ENCODE results near the gene CDV3.

GRCh38 chr3:133593243-133593642 is 19.8 kb downstream of the CDV3 start:
- TF ChIP-seq, protein P1, sequence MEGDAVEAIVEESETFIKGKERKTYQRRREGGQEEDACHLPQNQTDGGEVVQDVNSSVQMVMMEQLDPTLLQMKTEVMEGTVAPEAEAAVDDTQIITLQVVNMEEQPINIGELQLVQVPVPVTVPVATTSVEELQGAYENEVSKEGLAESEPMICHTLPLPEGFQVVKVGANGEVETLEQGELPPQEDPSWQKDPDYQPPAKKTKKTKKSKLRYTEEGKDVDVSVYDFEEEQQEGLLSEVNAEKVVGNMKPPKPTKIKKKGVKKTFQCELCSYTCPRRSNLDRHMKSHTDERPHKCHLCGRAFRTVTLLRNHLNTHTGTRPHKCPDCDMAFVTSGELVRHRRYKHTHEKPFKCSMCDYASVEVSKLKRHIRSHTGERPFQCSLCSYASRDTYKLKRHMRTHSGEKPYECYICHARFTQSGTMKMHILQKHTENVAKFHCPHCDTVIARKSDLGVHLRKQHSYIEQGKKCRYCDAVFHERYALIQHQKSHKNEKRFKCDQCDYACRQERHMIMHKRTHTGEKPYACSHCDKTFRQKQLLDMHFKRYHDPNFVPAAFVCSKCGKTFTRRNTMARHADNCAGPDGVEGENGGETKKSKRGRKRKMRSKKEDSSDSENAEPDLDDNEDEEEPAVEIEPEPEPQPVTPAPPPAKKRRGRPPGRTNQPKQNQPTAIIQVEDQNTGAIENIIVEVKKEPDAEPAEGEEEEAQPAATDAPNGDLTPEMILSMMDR (IDR thresholded peaks at IDR 0.05): no peak
- no peak for TF ChIP-seq POLR2A (IDR thresholded peaks at IDR 0.05)

Data from uterus (tissue), 2 donors.